ENCODE data around the gene ALPL. TPM values are rescaled to one million over a fixed set of nuclear protein-coding genes. Genes with fewer than 3 reads are reported as not detected.

Gene ALPL
- total RNA-seq, 1 experiment from 2014 or later, result 4.8 TPM

DNA sequence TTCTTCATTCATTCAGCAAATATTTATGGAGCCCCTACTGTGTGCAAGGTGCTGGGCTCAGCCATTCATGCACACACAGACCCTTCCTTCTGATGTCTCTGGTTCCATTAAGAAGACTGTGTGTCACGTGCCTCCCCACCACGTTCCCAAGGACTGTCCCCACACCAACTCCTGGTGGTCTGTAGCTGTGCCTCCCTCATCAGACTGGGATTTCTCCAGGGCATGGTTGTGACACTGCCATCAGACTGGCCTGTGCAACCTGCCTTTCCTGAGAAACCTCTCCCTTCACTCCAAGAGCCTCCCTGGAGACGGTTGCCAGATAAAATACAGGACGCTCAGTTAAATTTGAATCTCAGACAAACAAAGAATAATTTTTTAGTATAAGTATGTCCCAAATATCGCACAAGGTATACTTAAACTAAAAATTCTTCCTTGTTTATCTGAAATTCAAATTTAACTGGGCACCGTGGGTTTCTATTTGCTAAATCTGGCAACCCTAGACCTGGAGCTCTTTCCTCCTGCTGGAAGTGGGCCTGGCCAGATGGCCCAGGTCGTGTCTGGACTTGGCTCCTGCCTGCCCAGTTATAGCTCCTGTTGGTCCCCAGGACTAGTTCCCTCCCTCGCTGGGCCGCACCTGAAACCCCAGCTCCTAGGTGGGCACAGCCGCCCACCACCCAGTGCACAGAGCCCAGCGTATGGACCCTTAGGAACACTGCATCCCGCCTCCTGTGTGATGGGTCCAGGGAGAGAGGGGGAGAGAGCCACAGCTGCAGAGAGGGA is 83.1 kb downstream of the ALPL start:
- no peak for DNase-seq (ENCODE audit: low spot score)
- POLR2A ChIA-PET (ENCODE audit: low non-redundant PET), result interaction anchor here (0.6 kb wide), 1 partner anchor 71 kb away, joined by 4 read pairs; no protein-coding TSS in a partner anchor
- Histone ChIP-seq H3K4me1 (ENCODE audit: insufficient read depth, low read length, poor library complexity, severe bottlenecking) (peaks cover 26% of the 10 kb centered on the region), H3K27ac (ENCODE audit: low read depth, low read length, poor library complexity, severe bottlenecking) (no peak overlapping the region), H3K9me3 (ENCODE audit: low read depth, low read length, poor library complexity, severe bottlenecking) (no peaks in the 10 kb centered on the region), H3K36me3 (ENCODE audit: insufficient read depth, low read length, poor library complexity, severe bottlenecking) (no peaks in the 10 kb centered on the region), H3K27me3 (replicated peaks; ENCODE audit: insufficient read depth, low read depth, low read length, poor library complexity) (no peaks in the 10 kb centered on the region), H3K4me3 (ENCODE audit: low read depth, low read length, poor library complexity, severe bottlenecking) (no peak overlapping the region)
- CTCF ChIA-PET, result no interaction called here
- TF ChIP-seq EZH2 (IDR thresholded peaks at IDR 0.05; ENCODE audit: borderline replicate concordance, low read depth, low read length, poor library complexity, severe bottlenecking), result no peak
- TF ChIP-seq, protein P1, sequence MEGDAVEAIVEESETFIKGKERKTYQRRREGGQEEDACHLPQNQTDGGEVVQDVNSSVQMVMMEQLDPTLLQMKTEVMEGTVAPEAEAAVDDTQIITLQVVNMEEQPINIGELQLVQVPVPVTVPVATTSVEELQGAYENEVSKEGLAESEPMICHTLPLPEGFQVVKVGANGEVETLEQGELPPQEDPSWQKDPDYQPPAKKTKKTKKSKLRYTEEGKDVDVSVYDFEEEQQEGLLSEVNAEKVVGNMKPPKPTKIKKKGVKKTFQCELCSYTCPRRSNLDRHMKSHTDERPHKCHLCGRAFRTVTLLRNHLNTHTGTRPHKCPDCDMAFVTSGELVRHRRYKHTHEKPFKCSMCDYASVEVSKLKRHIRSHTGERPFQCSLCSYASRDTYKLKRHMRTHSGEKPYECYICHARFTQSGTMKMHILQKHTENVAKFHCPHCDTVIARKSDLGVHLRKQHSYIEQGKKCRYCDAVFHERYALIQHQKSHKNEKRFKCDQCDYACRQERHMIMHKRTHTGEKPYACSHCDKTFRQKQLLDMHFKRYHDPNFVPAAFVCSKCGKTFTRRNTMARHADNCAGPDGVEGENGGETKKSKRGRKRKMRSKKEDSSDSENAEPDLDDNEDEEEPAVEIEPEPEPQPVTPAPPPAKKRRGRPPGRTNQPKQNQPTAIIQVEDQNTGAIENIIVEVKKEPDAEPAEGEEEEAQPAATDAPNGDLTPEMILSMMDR (conservative IDR thresholded peaks at IDR 0.05; ENCODE audit: low read depth, low read length), result no peak
- intact Hi-C loops (cut with micrococcal nuclease; ENCODE audit: unreplicated experiment), result loop anchor here (5.0 to 10.0 kb wide), 2 partner anchors 220 to 337 kb away; no protein-coding TSS in a partner anchor
- no TSS peak for BruUV-seq (replicated peaks)

DNA sequence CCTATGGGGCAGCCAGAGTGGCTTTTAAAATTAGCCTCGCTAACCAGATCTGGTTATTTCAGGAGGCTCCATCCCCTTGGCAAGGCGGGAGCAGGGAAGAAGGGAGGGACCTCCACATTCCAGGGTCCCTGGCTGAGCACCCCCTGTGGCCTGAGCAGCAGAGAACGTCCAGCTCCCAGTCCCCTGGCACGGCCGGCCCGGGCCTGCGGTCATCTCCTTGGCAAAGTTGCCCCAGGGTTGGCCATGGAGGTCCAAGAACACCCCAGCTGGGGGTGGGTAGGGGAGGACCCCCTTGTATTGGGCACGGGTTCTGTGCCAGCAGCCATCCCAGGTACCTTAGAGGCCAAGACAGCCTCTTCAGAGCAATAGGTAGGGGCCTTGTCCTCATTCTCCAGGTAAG is 84.0 kb downstream of the ALPL start:
- TF ChIP-seq EZH2 (IDR thresholded peaks at IDR 0.05; ENCODE audit: borderline replicate concordance, low read depth, low read length, poor library complexity, severe bottlenecking), result no peak
- TF ChIP-seq, protein P1 (conservative IDR thresholded peaks at IDR 0.05; ENCODE audit: low read depth, low read length), result no peak
- peaks cover 25% of the 10 kb centered on the region for H3K4me1 ChIP-seq (ENCODE audit: insufficient read depth, low read length, poor library complexity, severe bottlenecking)
- H3K27me3 ChIP-seq (replicated peaks; ENCODE audit: insufficient read depth, low read depth, low read length, poor library complexity), result no peaks in the 10 kb centered on the region
- no TSS peak for BruUV-seq (replicated peaks)
- intact Hi-C loops (cut with micrococcal nuclease; ENCODE audit: unreplicated experiment), result loop anchor here (5.0 to 10.0 kb wide), 2 partner anchors 221 to 338 kb away; no protein-coding TSS in a partner anchor
- ChIA-PET POLR2A (ENCODE audit: low non-redundant PET) (no interaction called here), CTCF (no interaction called here)
- no peak overlapping the region for H3K4me3 ChIP-seq (ENCODE audit: low read depth, low read length, poor library complexity, severe bottlenecking)
- no peak for DNase-seq (ENCODE audit: low spot score)
- no peaks in the 10 kb centered on the region for H3K36me3 ChIP-seq (ENCODE audit: insufficient read depth, low read length, poor library complexity, severe bottlenecking)
- H3K27ac ChIP-seq (ENCODE audit: low read depth, low read length, poor library complexity, severe bottlenecking), result no peak overlapping the region
- H3K9me3 ChIP-seq (ENCODE audit: low read depth, low read length, poor library complexity, severe bottlenecking), result no peaks in the 10 kb centered on the region

DNA sequence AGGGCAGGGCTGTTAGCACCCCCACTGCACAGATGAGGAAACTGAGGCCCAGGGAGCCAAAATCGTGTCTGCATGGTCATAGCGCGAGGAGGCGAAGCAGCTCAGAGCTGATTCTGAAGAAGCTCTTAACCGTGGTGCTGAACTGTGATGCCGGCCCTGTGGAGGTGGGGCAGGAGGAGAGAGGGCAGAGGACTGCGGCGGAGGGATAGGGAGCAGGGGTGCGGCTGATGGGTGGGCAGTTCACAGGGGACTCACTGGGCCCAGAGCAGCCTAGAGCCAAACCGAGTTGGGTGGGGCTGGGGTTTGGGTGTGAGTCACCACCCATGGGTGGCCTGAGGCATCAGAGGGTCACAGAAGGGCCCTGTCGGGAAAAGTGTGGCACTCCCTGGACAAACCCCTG is 85.3 kb downstream of the ALPL start:
- Histone ChIP-seq H3K27ac (ENCODE audit: low read depth, low read length, poor library complexity, severe bottlenecking) (no peak overlapping the region), H3K27me3 (replicated peaks; ENCODE audit: insufficient read depth, low read depth, low read length, poor library complexity) (no peaks in the 10 kb centered on the region), H3K9me3 (ENCODE audit: low read depth, low read length, poor library complexity, severe bottlenecking) (no peaks in the 10 kb centered on the region), H3K36me3 (ENCODE audit: insufficient read depth, low read length, poor library complexity, severe bottlenecking) (no peaks in the 10 kb centered on the region), H3K4me3 (ENCODE audit: low read depth, low read length, poor library complexity, severe bottlenecking) (no peak overlapping the region), H3K4me1 (ENCODE audit: insufficient read depth, low read length, poor library complexity, severe bottlenecking) (peaks cover 21% of the 10 kb centered on the region)
- BruUV-seq (replicated peaks), result no TSS peak
- CTCF ChIA-PET, result no interaction called here
- DNase-seq (ENCODE audit: low spot score), result no peak
- TF ChIP-seq, protein P1 (conservative IDR thresholded peaks at IDR 0.05; ENCODE audit: low read depth, low read length), result no peak
- no peak for TF ChIP-seq EZH2 (IDR thresholded peaks at IDR 0.05; ENCODE audit: borderline replicate concordance, low read depth, low read length, poor library complexity, severe bottlenecking)
- POLR2A ChIA-PET (ENCODE audit: low non-redundant PET), result no interaction called here
- intact Hi-C loops (cut with micrococcal nuclease; ENCODE audit: unreplicated experiment), result loop anchor here (5.0 to 10.0 kb wide), 2 partner anchors 222 to 340 kb away; no protein-coding TSS in a partner anchor
